Measurements from ENCODE around the gene MGAT5B.
"Not testable (repeated sequence)": the region's sequence is repeated elsewhere in the genome, so short reads cannot be mapped to it uniquely, and the experiment has no call there.

The MGAT5B gene

DNA sequence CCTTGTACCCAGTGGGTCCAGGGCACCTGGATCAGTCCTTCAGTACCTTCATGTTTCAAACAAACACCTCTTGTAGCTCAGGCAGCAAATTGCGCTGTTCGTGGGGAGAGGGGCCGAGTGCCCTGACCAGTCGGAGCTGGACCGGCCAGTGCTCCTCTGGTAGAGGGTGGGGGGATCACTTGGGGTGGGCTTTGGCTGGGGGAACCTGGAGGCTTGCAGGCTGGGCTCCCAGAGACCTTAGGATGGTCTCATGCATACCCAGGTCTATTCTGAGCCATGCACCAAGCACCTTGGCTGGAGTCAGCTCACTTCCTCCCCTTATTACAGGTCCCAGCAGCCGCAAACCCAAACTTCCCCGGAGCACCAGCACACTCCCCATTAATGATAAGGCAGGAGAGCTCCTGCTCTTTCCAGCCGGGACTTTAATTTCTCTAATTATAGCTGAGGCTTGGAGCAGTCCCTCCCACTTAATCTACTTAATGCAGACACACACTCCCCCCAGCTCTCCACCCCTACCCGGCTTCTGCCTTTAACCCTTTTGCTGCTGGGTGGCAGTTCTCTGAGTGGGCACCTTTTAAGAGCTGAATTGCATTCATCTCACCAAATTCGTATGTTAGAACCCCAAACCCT is 26.3 kb upstream of the MGAT5B start:
- DNase-seq (ENCODE audit: low spot score in 2 of 2) (no peak), ATAC-seq (peak; percentile 25)
- Mint-ChIP-seq H3K27ac (peak overlapping the region; percentile 63), H3K4me3 (no peak overlapping the region), H3K4me1 (peaks cover 23% of the 10 kb centered on the region), H3K36me3 (peaks cover 5% of the 10 kb centered on the region), H3K9me3 (no peaks in the 10 kb centered on the region)

DNA sequence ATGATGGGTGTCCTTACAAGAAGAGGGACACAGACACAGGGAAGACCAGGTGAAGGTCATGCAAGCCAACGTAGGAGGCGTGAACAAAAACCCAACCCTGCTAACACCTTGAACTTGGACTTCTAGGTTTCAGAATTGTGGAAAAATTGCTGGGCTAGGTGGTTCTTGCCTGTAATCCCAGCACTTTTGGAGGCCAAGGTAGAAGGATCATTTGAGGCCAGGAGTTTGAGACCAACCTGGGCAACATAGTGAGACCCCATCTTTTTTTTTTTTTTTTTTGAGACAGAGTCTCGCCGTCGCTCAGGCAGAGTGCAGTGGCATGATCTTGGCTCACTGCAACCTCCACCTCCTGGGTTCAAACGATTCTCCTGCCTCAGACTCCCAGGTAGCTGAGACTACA is 25.1 kb upstream of the MGAT5B start:
- not testable (repeated sequence) for ATAC-seq

DNA sequence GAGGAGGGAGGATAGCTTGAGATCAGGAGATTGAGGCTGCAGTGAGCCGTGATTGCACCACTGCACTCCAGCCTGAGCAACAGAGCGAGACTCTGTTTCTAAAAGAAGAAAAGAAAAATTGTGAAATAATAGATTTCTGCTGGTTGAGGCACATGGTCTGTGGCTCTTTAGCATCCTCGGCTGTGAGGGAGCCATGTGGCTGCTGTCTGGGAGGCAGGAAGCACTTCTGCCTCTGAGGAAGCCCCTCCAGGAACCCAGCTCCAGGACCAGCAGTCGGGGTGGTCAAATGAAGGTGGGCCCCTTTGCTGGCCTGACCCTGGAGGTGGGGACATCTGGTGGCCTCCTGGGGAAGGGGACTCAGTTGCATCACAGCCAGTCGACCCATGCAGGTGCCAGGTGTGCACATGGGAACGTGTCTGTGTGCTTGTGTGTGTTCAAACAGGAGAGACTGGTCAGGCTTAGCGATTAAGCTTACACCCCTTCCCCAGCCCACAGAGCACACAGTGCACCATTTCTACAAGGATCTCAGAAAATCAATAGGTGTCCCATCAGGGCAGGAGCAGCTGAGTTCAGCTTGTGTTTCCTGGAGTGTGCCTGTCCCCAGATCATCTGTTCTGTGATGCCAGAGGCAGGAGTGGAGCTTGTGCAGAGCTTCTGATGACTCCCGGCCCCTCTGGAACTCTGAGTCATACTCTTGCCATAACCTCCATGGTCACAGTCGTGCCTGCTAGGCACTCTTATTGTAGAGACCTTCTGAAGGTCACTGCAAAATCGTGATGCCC is 24.3 kb upstream of the MGAT5B start:
- H3K9me3 Mint-ChIP-seq = no peaks in the 10 kb centered on the region
- DNase-seq (ENCODE audit: low spot score in 2 of 2) (no peak), ATAC-seq (no peak)
- H3K36me3 Mint-ChIP-seq = peaks cover 5% of the 10 kb centered on the region
- no peak overlapping the region for H3K4me3 Mint-ChIP-seq
- no peak overlapping the region for H3K27ac Mint-ChIP-seq
- H3K4me1 Mint-ChIP-seq = peaks cover 23% of the 10 kb centered on the region

More for the DNA sequence above, 25.1 kb upstream of the MGAT5B start:
- not testable (repeated sequence) for H3K4me3 Mint-ChIP-seq; H3K27ac Mint-ChIP-seq; DNase-seq (ENCODE audit: low spot score in 2 of 2); H3K36me3 Mint-ChIP-seq; H3K9me3 Mint-ChIP-seq
- H3K4me1 Mint-ChIP-seq = peaks cover 23% of the 10 kb centered on the region

DNA sequence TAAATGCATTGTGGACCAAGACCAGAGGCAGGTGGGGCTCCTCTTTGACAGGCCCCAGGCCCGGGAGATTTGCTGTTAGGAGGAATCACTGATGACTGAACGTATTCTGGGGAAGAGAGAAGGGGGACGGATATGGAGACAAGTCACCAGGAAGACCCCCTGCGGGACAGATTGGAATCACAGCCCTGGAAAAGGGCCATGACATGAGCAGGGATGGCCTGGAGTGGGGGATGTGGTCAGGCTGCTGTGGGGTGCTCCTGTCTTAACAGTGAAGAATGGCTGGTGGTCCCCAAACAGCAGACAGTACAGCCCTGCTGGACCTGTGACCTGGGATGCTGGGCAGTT is 23.7 kb upstream of the MGAT5B start:
- H3K27ac Mint-ChIP-seq = no peak overlapping the region
- ATAC-seq (no peak), DNase-seq (ENCODE audit: low spot score in 2 of 2) (no peak)
- no peak overlapping the region for H3K4me3 Mint-ChIP-seq
- H3K4me1 Mint-ChIP-seq = peaks cover 22% of the 10 kb centered on the region
- peaks cover 5% of the 10 kb centered on the region for H3K36me3 Mint-ChIP-seq
- H3K9me3 Mint-ChIP-seq = no peaks in the 10 kb centered on the region

DNA sequence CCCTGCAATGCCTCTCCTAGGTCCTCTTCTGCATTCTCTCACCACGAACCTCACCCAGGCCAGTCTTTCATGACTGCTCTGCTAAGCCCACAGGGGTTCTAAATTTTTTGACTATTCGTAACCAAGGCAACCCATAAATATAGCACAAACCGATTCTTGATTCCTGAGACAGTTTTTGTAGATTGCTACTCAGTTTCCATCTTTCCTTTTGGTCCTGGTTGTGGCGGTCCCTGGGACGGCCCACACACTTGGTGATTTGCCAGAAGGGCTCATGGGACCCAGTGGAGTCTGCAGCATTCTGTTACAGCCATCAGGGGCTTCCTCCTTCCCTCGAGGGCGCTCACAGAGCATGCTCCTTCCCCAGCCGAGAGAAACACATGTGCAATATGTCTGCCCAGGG is 23.4 kb upstream of the MGAT5B start:
- Mint-ChIP-seq H3K4me3 (no peak overlapping the region), H3K9me3 (no peaks in the 10 kb centered on the region), H3K36me3 (peaks cover 5% of the 10 kb centered on the region), H3K27ac (no peak overlapping the region), H3K4me1 (peaks cover 18% of the 10 kb centered on the region)
- DNase-seq (ENCODE audit: low spot score in 2 of 2) = no peak
- no peak for ATAC-seq

DNA sequence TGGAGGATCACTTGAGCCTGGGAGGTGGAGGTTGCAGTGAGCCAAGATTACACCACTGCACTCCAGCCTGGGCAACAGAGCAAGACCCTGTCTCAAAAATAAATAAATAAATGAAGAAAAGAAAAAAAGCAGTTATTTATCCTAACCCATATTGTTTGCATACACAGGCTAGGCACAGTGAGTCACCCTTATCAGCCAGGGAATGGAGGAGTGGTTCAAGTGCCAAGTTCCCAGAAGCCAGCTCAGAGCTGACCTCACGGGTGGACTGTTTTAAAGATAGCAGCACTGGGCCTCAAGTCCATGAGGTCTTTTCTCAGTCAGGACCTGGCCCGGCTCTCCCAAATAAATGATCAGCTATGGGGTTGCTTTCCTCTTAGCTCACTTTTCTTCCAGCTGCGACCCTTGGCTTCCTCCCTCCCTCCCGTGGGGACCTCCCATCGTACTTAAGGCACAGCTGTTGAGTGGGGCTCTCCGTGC is 22.6 kb upstream of the MGAT5B start:
- DNase-seq (ENCODE audit: low spot score in 2 of 2) (no peak), ATAC-seq (no peak)
- Mint-ChIP-seq H3K4me3 (no peak overlapping the region), H3K36me3 (peaks cover under 1% of the 10 kb centered on the region), H3K4me1 (peaks cover 11% of the 10 kb centered on the region), H3K9me3 (no peaks in the 10 kb centered on the region), H3K27ac (no peak overlapping the region)

DNA sequence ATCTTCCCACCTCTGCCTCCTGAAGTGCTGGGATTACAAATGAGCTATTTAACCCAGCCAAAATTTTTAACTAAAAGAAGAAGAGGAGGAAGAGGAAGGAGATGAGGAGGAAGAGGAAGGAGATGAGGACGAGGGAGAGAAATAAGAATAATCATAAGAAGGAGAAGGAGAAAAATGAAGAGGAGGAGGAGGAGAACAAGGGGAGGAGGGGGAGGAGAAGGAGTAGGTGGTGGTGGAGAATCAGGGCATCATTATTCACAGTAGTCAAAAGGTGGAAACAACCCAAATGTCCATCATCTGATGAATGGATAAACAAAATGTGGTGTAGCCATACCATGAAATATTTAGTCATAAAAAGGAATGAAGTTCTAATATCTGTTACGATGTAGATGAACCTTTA is 21.2 kb upstream of the MGAT5B start:
- H3K4me3 Mint-ChIP-seq = no peak overlapping the region
- no peaks in the 10 kb centered on the region for H3K9me3 Mint-ChIP-seq
- H3K4me1 Mint-ChIP-seq = no peaks in the 10 kb centered on the region
- no peak for DNase-seq (ENCODE audit: low spot score in 2 of 2)
- ATAC-seq = no peak
- H3K27ac Mint-ChIP-seq = no peak overlapping the region
- H3K36me3 Mint-ChIP-seq = no peaks in the 10 kb centered on the region

GRCh38 chr17:76848670-76849069 is 19.5 kb upstream of the MGAT5B start:
- H3K36me3 Mint-ChIP-seq = no peaks in the 10 kb centered on the region
- no peak overlapping the region for H3K27ac Mint-ChIP-seq
- no peak overlapping the region for H3K4me3 Mint-ChIP-seq
- no peak for ATAC-seq
- no peak for DNase-seq (ENCODE audit: low spot score in 2 of 2)
- no peaks in the 10 kb centered on the region for H3K4me1 Mint-ChIP-seq
- H3K9me3 Mint-ChIP-seq = no peaks in the 10 kb centered on the region

GRCh38 chr17:76849160-76849559 is 19.0 kb upstream of the MGAT5B start:
- not testable (repeated sequence) for H3K4me1 Mint-ChIP-seq; ATAC-seq; H3K36me3 Mint-ChIP-seq; DNase-seq (ENCODE audit: low spot score in 2 of 2); H3K27ac Mint-ChIP-seq; H3K9me3 Mint-ChIP-seq; H3K4me3 Mint-ChIP-seq

- no peak overlapping the region for H3K4me3 Mint-ChIP-seq
- no peaks in the 10 kb centered on the region for H3K9me3 Mint-ChIP-seq
- no peaks in the 10 kb centered on the region for H3K4me1 Mint-ChIP-seq
- H3K36me3 Mint-ChIP-seq = no peaks in the 10 kb centered on the region
- no peak for DNase-seq (ENCODE audit: low spot score in 2 of 2)
- H3K27ac Mint-ChIP-seq = no peak overlapping the region
- no peak for ATAC-seq
Measured at GRCh38 chr17:76852843-76853242, 15.4 kb upstream of the MGAT5B start.

DNA sequence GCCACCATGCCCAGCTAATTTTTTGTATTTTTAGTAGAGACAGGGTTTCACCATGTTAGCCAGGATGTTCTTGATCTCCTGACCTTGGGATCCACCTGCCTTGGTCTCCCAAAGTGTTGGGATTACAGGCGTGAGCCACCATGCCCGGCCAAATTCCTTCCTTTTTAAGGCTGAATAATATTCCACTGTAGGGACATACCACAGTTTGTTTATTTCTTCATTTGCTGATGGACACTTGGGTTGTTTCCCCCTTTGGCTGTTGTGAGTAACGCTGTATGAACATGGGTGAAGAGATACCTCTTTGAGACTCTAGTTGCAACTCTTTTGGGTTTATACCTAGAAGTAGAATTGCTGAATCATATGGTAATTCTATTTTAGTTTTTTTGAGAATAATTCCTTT is 13.1 kb upstream of the MGAT5B start:
- DNase-seq (ENCODE audit: low spot score in 2 of 2) (no peak), ATAC-seq (no peak)
- Mint-ChIP-seq H3K4me3 (no peak overlapping the region), H3K27ac (no peak overlapping the region), H3K9me3 (no peaks in the 10 kb centered on the region), H3K4me1 (no peaks in the 10 kb centered on the region), H3K36me3 (no peaks in the 10 kb centered on the region)

DNA sequence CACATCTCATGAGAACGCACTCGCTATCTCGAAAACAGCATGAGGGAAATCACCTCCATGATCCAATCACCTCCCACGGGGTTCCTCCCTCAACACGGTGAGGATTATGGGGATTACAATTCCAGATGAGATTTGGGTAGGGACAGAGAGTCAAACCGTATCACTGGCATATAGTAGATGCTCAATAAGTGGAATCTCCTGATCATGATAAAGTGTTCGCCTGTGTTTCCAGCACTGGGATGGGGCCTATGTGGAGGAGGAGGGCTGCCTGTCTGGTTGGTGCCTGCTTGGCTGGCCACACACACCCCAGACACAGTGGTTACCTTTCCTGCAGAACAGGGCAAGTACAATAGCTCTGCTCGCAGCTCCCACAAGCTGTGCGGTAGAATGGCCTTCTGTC is 6.1 kb upstream of the MGAT5B start:
- no peaks in the 10 kb centered on the region for H3K4me1 Mint-ChIP-seq
- no peak overlapping the region for H3K27ac Mint-ChIP-seq
- no peak for DNase-seq (ENCODE audit: low spot score in 2 of 2)
- no peak for ATAC-seq
- H3K9me3 Mint-ChIP-seq = no peaks in the 10 kb centered on the region
- no peaks in the 10 kb centered on the region for H3K36me3 Mint-ChIP-seq
- H3K4me3 Mint-ChIP-seq = no peak overlapping the region

GRCh38 chr17:76862494-76862893 is 5.7 kb upstream of the MGAT5B start:
- Mint-ChIP-seq H3K4me3 (no peak overlapping the region), H3K9me3 (no peaks in the 10 kb centered on the region), H3K4me1 (peaks cover under 1% of the 10 kb centered on the region), H3K36me3 (no peaks in the 10 kb centered on the region), H3K27ac (no peak overlapping the region)
- DNase-seq (ENCODE audit: low spot score in 2 of 2) (no peak), ATAC-seq (no peak)

DNA sequence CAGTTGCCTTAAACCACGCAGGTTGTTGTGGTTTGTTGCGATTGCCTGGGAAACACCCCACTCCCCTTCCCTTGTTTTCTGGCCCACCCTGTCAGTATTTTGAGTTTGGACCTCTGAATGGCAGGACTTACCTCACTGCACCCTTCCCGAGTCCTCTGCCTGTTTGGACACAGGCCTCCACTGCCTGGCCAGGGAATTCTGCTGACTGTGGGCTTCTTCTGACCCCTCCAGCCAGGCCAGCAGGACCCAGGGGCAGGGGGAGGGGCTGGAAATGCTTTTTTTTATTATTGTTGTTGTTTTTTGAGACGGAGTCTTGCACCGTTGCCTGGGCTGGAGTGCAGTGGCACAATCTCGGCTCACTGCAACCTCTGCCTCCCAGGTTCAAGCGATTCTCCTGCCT is 4.2 kb upstream of the MGAT5B start:
- ATAC-seq = no peak
- H3K36me3 Mint-ChIP-seq = no peaks in the 10 kb centered on the region
- H3K27ac Mint-ChIP-seq = no peak overlapping the region
- H3K4me3 Mint-ChIP-seq = no peak overlapping the region
- H3K4me1 Mint-ChIP-seq = peaks cover 6% of the 10 kb centered on the region
- H3K9me3 Mint-ChIP-seq = no peaks in the 10 kb centered on the region
- DNase-seq (ENCODE audit: low spot score in 2 of 2) = no peak

GRCh38 chr17:76865174-76865573 is 3.0 kb upstream of the MGAT5B start:
- H3K36me3 Mint-ChIP-seq = no peaks in the 10 kb centered on the region
- DNase-seq (ENCODE audit: low spot score in 2 of 2) = no peak
- H3K4me1 Mint-ChIP-seq = peaks cover 6% of the 10 kb centered on the region
- no peaks in the 10 kb centered on the region for H3K9me3 Mint-ChIP-seq
- ATAC-seq = no peak
- no peak overlapping the region for H3K27ac Mint-ChIP-seq
- H3K4me3 Mint-ChIP-seq = no peak overlapping the region

DNA sequence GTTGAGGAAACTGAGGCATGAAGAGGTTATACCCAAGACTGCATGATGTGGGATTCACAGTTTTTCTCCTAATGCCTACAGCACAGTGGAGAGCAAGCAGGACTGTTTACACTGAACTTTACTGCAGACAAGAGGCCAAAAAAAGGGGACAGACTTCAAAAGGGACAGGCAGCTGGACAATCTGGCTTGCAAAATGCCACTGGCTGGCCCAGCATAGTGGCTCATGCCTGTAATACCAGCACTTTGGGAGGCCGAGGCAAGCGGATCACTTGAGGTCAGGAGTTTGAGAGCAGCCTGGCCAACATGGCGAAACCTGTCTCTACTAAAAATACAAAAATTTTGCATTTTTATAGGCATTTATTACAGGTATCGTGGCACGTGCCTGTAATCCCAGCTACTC is 2.0 kb upstream of the MGAT5B start:
- ATAC-seq = no peak
- Mint-ChIP-seq H3K27ac (no peak overlapping the region), H3K4me1 (peaks cover 6% of the 10 kb centered on the region), H3K36me3 (no peaks in the 10 kb centered on the region), H3K9me3 (no peaks in the 10 kb centered on the region), H3K4me3 (no peak overlapping the region)
- no peak for DNase-seq (ENCODE audit: low spot score in 2 of 2)

Measured in stimulated activated effector memory CD8-positive, alpha-beta T cell treated with anti-CD3 and anti-CD28 coated beads, Interleukin-12 subunit alpha, Interleukin-12 subunit beta, amount 100 ng/mL, for 72 hours (primary cell).